GM18909 (cell line): Measurements from ENCODE around the gene A1BG.

ENCODE experiments used
- ATAC-seq: cut with Tn5 transposase; IDR thresholded peaks from one replicate; pipeline ENCODE4 v1.9.1; 2021; ENCODE audit warnings: mild to moderate bottlenecking; ENCODE audit not compliant: unreplicated experiment, poor library complexity

Gene A1BG, protein sequence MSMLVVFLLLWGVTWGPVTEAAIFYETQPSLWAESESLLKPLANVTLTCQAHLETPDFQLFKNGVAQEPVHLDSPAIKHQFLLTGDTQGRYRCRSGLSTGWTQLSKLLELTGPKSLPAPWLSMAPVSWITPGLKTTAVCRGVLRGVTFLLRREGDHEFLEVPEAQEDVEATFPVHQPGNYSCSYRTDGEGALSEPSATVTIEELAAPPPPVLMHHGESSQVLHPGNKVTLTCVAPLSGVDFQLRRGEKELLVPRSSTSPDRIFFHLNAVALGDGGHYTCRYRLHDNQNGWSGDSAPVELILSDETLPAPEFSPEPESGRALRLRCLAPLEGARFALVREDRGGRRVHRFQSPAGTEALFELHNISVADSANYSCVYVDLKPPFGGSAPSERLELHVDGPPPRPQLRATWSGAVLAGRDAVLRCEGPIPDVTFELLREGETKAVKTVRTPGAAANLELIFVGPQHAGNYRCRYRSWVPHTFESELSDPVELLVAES

DNA sequence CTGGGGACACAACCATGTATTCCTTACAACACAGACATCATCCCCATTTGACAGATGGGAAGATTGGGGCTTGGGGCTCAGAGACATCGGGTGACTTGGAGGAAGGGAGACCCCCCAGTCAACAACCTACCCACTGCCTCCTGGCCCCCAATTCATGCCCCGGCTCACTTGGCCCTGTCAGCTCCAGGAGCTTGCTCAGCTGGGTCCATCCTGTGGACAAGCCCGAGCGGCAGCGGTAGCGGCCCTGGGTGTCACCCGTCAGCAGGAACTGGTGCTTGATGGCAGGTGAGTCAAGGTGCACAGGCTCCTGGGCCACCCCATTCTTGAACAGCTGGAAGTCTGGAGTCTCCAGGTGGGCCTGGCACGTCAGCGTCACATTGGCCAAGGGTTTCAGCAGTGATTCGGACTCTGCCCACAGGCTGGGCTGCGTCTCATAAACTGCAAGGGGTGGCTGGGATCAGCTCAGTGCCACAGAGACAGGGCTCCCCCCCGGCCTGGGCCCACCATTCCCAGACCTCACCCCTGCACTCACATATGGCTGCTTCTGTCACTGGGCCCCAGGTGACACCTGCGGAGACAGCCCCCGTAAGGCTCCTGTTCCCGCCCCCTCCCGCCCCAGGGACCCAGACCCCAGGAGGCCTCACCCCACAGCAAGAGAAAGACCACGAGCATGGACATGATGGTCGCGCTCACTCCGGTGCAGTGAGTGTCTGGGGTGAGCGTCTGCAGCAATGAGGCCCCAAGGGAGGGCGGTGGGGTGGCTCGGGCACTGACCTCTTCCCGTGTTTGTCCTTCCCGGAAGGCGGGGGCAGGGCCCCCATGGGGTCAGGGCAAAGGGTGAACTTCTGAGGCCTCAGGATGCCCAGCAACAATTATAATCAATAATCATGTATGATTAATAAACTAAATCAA, at the start of gene A1BG:
A1BG (minus strand) TSS at position 733 of the 912 bp plus-strand sequence; CDS start at position 678, 55 bp downstream.
- ATAC-seq: no peak

GRCh38 chr19:58401840-58402421, 48.6 kb upstream of the A1BG start:
- no peak for ATAC-seq

- ATAC-seq: peak; percentile 98
Observed at GRCh38 chr19:58400916-58401839, 47.9 kb upstream of the A1BG start.

DNA sequence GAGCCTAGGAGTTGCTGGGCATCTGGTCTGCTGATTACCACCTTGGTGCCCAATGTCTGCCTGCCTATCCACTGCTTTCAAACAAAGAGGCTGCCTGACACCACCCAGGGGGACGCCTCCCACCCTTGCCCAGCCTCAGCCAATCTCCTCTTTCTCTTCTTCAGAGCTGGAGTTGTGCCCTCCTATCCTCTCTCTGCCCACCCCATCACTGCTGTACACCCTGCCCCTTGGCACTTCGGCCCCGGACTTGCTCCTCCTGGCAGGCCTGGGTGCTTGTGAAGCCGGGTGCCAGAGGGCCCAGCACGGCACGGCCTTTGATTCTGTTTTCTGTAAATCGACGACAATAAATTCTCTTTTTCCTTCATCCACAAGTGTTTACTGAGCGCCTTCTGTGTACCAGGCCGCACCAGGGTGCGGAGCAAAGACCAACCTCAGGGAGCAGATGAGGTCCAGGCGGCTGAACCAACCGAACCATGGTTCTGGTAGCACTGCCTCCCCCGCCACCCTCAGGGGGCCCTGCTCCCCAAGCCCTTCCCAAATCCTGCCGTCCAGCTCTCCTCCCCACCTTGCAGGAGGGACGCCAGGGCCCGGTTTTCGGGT, 47.1 kb upstream of the A1BG start:
- no peak for ATAC-seq

DNA sequence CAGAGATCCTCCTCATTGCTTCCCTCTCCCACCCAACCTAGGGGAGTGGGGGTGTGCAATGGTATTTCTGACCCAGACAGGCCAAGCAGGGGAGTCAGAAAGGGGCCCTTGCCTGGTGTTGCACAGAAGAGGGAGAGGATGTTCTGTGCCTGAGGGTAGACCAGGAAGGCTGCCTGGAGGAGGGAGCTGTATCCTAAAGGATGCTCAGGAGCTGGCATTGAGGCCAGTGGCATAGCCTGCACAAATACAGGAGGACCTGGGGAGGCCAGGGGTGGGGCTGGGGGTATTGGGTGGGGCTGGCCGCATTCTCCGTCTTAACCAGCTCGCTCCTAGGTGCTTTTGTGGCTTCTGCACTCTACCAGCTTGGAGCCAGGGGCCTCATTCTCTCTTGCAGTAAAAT, 46.6 kb upstream of the A1BG start:
- ATAC-seq: no peak

DNA sequence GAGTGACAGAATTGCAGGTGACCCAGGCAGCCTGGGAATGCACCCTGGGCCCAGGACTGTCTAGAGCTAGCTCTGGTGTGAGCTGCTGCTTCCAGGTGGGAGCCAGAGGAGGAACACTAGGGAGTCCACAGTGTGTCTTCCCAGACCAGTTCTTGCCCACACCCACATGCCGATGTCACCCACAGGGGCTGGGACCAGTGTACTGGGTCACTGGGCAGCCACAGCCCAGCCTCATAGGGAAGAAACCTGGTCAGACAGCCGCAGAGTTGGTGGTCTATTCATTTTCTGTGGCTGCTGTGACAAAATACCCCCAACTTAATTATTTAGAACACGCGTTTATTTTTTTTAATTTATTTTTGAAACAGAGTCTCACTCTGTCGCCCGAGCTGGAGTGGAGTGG, 45.3 kb upstream of the A1BG start:
- no peak for ATAC-seq

DNA sequence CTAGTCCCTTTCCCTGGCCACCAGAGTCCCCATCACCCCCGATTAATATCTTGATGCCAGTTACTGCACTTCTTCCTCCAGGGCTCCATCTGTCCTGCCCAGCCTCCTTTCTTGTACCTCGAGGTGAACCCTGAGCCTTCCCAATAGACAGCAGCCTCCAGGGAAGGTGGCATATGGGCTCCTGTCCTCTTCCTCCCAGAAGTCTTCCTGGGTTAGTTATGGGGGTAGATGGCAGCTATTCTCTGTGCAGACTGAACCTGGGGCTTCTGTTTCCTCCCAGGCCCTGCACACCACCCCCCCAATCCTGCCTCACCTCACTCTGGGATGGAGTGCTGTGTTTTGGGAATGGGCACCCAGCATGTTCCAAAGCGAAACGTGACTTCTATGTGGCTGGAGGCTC, 44.8 kb upstream of the A1BG start:
- no peak for ATAC-seq

GRCh38 chr19:58397533-58398037, 44.3 kb upstream of the A1BG start:
- no peak for ATAC-seq

- ATAC-seq: no peak
Observed at GRCh38 chr19:58396691-58397532, 43.6 kb upstream of the A1BG start.

GRCh38 chr19:58395979-58396627, 42.8 kb upstream of the A1BG start:
- ATAC-seq: no peak

GRCh38 chr19:58395220-58395978, 42.1 kb upstream of the A1BG start, which contains the start of gene RNF225:
Gene RNF225 (plus strand): TSS chr19:58395656. CDS start chr19:58396090, 434 bp downstream.
- ATAC-seq: no peak

DNA sequence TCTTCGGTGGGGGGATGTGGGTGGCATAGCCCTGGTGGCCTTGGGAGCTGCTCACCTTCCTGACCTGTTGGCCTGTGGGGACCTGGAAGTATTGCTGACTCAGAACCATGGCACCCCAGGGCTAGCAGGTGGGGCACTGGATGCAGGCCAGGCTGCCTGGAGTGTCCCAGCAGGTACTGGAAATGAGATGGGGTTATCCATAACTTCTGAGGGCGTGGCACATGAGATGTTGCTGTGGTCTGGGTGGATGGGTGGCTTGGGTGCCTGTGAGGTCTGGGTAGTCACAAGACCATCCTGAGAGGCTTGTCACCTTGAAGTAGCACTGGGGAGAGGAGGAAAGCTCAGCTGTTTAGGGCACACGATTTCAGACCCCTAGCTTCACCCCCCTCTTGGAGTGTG, 41.5 kb upstream of the A1BG start:
- ATAC-seq: no peak

- ATAC-seq: no peak
Observed at GRCh38 chr19:58393725-58394033, 40.4 kb upstream of the A1BG start.

DNA sequence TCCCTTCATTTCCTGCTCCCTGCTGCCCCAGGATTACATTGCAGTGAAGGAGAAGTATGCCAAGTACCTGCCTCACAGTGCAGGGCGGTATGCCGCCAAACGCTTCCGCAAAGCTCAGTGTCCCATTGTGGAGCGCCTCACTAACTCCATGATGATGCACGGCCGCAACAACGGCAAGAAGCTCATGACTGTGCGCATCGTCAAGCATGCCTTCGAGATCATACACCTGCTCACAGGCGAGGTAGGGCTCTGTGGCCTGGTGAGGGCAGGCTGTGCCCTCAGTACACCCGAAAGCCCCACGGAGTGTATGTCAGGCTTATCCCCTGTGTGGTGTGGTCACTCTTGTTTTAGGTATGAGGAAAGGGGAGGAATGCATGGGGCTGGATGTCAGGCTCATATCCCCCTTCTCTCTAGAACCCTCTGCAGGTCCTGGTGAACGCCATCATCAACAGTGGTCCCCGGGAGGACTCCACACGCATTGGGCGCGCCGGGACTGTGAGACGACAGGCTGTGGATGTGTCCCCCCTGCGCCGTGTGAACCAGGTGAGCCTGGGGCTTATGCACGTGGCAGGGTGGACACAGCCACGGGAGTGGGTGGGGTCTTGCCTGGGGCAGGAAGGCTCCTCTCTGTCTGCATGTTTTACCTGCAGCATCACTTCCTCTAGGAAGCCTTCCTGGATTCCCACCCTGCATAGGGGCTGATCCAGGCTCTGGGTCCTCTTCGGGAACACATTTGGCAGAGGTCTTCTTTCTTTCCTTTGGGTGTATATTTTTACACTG, 39.8 kb upstream of the A1BG start:
- ATAC-seq: no peak

- no peak for ATAC-seq
Observed at GRCh38 chr19:58388175-58388526, 34.9 kb upstream of the A1BG start.

GRCh38 chr19:58387338-58388174, 34.3 kb upstream of the A1BG start:
- ATAC-seq: no peak
